ENCODE data around the gene CEP112. TPM values are rescaled to one million over a fixed set of nuclear protein-coding genes. Genes with fewer than 3 reads are reported as not detected.

CEP112 gene
- total RNA-seq, 1 experiment from 2014 or later: 9.5 TPM

DNA sequence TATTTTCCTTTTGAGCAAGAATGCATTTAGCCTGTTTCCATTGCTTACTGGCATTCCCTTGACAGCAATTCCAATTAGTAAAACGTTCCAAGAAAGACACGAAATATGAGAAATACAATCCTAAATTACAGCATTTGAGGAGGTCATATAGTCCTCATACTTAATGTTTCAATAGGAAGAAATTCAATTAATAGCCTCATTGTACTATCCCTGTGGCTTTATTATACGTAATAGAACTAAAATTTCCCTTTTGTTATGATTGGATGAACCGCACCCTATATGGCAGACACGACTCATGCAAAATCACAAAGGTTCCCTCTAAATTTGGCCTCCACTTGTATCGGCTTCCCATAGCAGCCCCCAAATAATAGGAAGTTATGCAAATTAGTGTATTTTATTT is 291.7 kb downstream of the CEP112 start:
- Histone ChIP-seq H3K4me1 (ENCODE audit: control insufficient read depth, insufficient read depth, low read length) (no peaks in the 10 kb centered on the region), H3K27ac (ENCODE audit: low read length) (no peak overlapping the region), H3K9me3 (ENCODE audit: control insufficient read depth, insufficient read depth, low read depth, low read length) (no peaks in the 10 kb centered on the region), H3K27me3 (ENCODE audit: control insufficient read depth, insufficient read depth, low read length) (no peaks in the 10 kb centered on the region), H3K4me3 (ENCODE audit: low read depth in 2 of 2, low read length in 2 of 2) (no peak overlapping the region), H3K36me3 (ENCODE audit: control insufficient read depth, insufficient read depth, low read length) (no peaks in the 10 kb centered on the region)
- DNase-seq (ENCODE audit: low read depth, low spot score) (no peak), ATAC-seq (no peak)
- POLR2A ChIA-PET: no interaction called here
- CTCF ChIA-PET: no interaction called here
- intact Hi-C loops (cut with micrococcal nuclease; ENCODE audit: unreplicated experiment): no loop called here
- in situ Hi-C loops (cut with HindIII; ENCODE audit: low pct_unique_long_range_greater_than_20kb, low sequenced_read_pairs): no loop called here
- BruUV-seq (replicated peaks): no TSS peak
- TF ChIP-seq, protein P1, sequence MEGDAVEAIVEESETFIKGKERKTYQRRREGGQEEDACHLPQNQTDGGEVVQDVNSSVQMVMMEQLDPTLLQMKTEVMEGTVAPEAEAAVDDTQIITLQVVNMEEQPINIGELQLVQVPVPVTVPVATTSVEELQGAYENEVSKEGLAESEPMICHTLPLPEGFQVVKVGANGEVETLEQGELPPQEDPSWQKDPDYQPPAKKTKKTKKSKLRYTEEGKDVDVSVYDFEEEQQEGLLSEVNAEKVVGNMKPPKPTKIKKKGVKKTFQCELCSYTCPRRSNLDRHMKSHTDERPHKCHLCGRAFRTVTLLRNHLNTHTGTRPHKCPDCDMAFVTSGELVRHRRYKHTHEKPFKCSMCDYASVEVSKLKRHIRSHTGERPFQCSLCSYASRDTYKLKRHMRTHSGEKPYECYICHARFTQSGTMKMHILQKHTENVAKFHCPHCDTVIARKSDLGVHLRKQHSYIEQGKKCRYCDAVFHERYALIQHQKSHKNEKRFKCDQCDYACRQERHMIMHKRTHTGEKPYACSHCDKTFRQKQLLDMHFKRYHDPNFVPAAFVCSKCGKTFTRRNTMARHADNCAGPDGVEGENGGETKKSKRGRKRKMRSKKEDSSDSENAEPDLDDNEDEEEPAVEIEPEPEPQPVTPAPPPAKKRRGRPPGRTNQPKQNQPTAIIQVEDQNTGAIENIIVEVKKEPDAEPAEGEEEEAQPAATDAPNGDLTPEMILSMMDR (IDR thresholded peaks at IDR 0.05): no peak
- no peak for TF ChIP-seq SIN3A (IDR thresholded peaks at IDR 0.05; ENCODE audit: borderline replicate concordance, insufficient read depth, low read depth, low read length)
- TF ChIP-seq POLR2AphosphoS5 (IDR thresholded peaks at IDR 0.05; ENCODE audit: low read depth, low read length): no peak
- TF ChIP-seq, protein P2, sequence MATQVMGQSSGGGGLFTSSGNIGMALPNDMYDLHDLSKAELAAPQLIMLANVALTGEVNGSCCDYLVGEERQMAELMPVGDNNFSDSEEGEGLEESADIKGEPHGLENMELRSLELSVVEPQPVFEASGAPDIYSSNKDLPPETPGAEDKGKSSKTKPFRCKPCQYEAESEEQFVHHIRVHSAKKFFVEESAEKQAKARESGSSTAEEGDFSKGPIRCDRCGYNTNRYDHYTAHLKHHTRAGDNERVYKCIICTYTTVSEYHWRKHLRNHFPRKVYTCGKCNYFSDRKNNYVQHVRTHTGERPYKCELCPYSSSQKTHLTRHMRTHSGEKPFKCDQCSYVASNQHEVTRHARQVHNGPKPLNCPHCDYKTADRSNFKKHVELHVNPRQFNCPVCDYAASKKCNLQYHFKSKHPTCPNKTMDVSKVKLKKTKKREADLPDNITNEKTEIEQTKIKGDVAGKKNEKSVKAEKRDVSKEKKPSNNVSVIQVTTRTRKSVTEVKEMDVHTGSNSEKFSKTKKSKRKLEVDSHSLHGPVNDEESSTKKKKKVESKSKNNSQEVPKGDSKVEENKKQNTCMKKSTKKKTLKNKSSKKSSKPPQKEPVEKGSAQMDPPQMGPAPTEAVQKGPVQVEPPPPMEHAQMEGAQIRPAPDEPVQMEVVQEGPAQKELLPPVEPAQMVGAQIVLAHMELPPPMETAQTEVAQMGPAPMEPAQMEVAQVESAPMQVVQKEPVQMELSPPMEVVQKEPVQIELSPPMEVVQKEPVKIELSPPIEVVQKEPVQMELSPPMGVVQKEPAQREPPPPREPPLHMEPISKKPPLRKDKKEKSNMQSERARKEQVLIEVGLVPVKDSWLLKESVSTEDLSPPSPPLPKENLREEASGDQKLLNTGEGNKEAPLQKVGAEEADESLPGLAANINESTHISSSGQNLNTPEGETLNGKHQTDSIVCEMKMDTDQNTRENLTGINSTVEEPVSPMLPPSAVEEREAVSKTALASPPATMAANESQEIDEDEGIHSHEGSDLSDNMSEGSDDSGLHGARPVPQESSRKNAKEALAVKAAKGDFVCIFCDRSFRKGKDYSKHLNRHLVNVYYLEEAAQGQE (IDR thresholded peaks at IDR 0.05; ENCODE audit: insufficient read depth in 1 of 2, low read depth in 2 of 2, low read length in 1 of 2): no peak
- no peak for TF ChIP-seq TCF7L2 (IDR thresholded peaks at IDR 0.05; ENCODE audit: low read depth, low read length)

DNA sequence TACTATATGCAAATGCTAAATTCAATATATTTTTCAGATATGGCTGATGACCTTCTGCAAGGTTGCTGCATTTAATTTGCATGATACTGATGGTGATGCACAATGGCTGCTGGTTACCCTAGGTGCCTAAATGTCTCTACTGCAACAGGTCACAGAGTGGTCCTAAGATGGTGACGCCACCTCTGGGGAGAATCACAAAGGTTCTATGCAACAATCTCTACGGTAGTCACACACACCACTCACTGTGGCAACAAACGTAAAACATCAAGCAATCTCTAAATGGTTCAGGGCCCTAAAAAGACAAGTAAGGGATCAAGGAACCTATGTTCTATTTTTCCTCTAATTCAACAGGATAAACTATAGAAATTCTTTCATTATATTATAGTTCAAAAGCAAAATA is 293.3 kb downstream of the CEP112 start:
- Histone ChIP-seq H3K27ac (ENCODE audit: low read length) (no peak overlapping the region), H3K36me3 (ENCODE audit: control insufficient read depth, insufficient read depth, low read length) (no peaks in the 10 kb centered on the region), H3K9me3 (ENCODE audit: control insufficient read depth, insufficient read depth, low read depth, low read length) (no peaks in the 10 kb centered on the region), H3K27me3 (ENCODE audit: control insufficient read depth, insufficient read depth, low read length) (no peaks in the 10 kb centered on the region), H3K4me3 (ENCODE audit: low read depth in 2 of 2, low read length in 2 of 2) (no peak overlapping the region), H3K4me1 (ENCODE audit: control insufficient read depth, insufficient read depth, low read length) (no peaks in the 10 kb centered on the region)
- ChIA-PET CTCF (no interaction called here), POLR2A (no interaction called here)
- no peak for TF ChIP-seq TCF7L2 (IDR thresholded peaks at IDR 0.05; ENCODE audit: low read depth, low read length)
- intact Hi-C loops (cut with micrococcal nuclease; ENCODE audit: unreplicated experiment) (no loop called here), in situ Hi-C loops (cut with HindIII; ENCODE audit: low pct_unique_long_range_greater_than_20kb, low sequenced_read_pairs) (no loop called here)
- no TSS peak for BruUV-seq (replicated peaks)
- DNase-seq (ENCODE audit: low read depth, low spot score) (no peak), ATAC-seq (no peak)

DNA sequence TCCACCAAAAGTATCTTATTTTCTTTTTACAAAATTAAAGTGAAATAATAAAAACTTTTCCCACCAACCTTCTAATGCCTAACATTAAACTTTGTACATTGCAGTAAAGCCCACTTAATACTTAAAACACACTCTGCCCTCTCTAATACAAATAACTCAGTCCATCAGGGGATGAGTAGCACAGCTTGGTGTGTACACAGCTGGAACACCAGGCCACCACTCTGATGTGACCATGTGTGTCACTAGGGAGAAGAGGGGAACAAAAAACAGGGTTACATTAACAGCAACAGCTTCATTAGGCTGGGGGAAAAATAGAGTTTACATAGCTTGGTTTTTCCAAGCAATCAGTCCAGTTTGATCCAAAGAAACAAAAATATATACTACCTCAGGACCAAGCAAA is 295.0 kb downstream of the CEP112 start:
- Histone ChIP-seq H3K27ac (ENCODE audit: low read length) (no peak overlapping the region), H3K36me3 (ENCODE audit: control insufficient read depth, insufficient read depth, low read length) (no peaks in the 10 kb centered on the region), H3K4me1 (ENCODE audit: control insufficient read depth, insufficient read depth, low read length) (no peaks in the 10 kb centered on the region), H3K27me3 (ENCODE audit: control insufficient read depth, insufficient read depth, low read length) (no peaks in the 10 kb centered on the region), H3K4me3 (ENCODE audit: low read depth in 2 of 2, low read length in 2 of 2) (no peak overlapping the region), H3K9me3 (ENCODE audit: control insufficient read depth, insufficient read depth, low read depth, low read length) (no peaks in the 10 kb centered on the region)
- in situ Hi-C loops (cut with HindIII; ENCODE audit: low pct_unique_long_range_greater_than_20kb, low sequenced_read_pairs) (no loop called here), intact Hi-C loops (cut with micrococcal nuclease; ENCODE audit: unreplicated experiment) (no loop called here)
- POLR2A ChIA-PET: no interaction called here
- CTCF ChIA-PET: no interaction called here
- BruUV-seq (replicated peaks): no TSS peak
- TF ChIP-seq POLR2AphosphoS5 (IDR thresholded peaks at IDR 0.05; ENCODE audit: low read depth, low read length) (no peak), SIN3A (IDR thresholded peaks at IDR 0.05; ENCODE audit: borderline replicate concordance, insufficient read depth, low read depth, low read length) (no peak), TCF7L2 (IDR thresholded peaks at IDR 0.05; ENCODE audit: low read depth, low read length) (no peak)
- TF ChIP-seq, protein P2 (IDR thresholded peaks at IDR 0.05; ENCODE audit: insufficient read depth in 1 of 2, low read depth in 2 of 2, low read length in 1 of 2): no peak
- TF ChIP-seq, protein P1 (IDR thresholded peaks at IDR 0.05): no peak
- ATAC-seq: no peak
- DNase-seq (ENCODE audit: low read depth, low spot score): no peak
